H1 (cell line): ENCODE data around the gene MRTFB. TPM values are rescaled to one million over a fixed set of nuclear protein-coding genes. Genes with fewer than 3 reads are reported as not detected.

Experiments used
- CTCF ChIA-PET: fragments of 300-600 bp; sonication (Branson Sonifier 250); formaldehyde crosslinking; loops from one replicate; lab custom pipeline; 2021; ENCODE audit not compliant: partially characterized antibody; lab: Charles Lee
- POLR2A ChIA-PET: fragments of 300-600 bp; sonication (Branson Sonifier 250); formaldehyde crosslinking; loops from one replicate; lab custom pipeline; 2021; ENCODE audit warnings: inconsistent platforms; ENCODE audit not compliant: partially characterized antibody; lab: Charles Lee
- DNase-seq, 2 experiments: peaks; one replicate each; pipeline versions ENCODE4 v3.0.0 to v3.0.0-alpha.2; 2010 to 2022; ENCODE audit warnings: low spot score in 2 of 2, low read depth in 1 of 2, mixed read lengths in 1 of 2
- FAIRE-seq: peaks from 2 replicates; lab custom pipeline; 2011; peaks lifted over from hg19 to GRCh38; lab: Jason Lieb, UNC
- H2AFZ ChIP-seq: 2 replicates; pipeline ENCODE4 v1.8.1; 2012; ENCODE audit warnings: low read length, inconsistent platforms
- H2AK5ac ChIP-seq: 2 replicates; pipeline ENCODE4 v1.6.1; 2013; ENCODE audit warnings: low read depth, low read length
- H2BK120ac ChIP-seq: replicated peaks from 2 replicates; pipeline ENCODE3; 2013; ENCODE audit warnings: low read depth, low read length, inconsistent platforms
- H2BK12ac ChIP-seq: 2 replicates; pipeline ENCODE4 v1.6.1; 2013; ENCODE audit warnings: low read depth, low read length
- H2BK15ac ChIP-seq: 2 replicates; pipeline ENCODE4 v1.6.1; 2013; ENCODE audit warnings: low read length
- H2BK20ac ChIP-seq: 2 replicates; pipeline ENCODE4 v1.6.1; 2013; ENCODE audit warnings: low read length
- H2BK5ac ChIP-seq: 2 replicates; pipeline ENCODE4 v1.6.1; 2013; ENCODE audit warnings: low read depth, low read length
- H3K14ac ChIP-seq: 2 replicates; pipeline ENCODE4 v1.6.1; 2013; ENCODE audit warnings: inconsistent platforms; ENCODE audit not compliant: insufficient read length
- H3K18ac ChIP-seq: 2 replicates; pipeline ENCODE4 v1.6.1; 2013; ENCODE audit warnings: low read length; ENCODE audit errors: extremely low read depth
- H3K23ac ChIP-seq: 2 replicates; pipeline ENCODE4 v1.6.1; 2013; ENCODE audit warnings: inconsistent platforms; ENCODE audit not compliant: insufficient read length
- H3K23me2 ChIP-seq: 2 replicates; pipeline ENCODE4 v1.6.1; 2013; ENCODE audit warnings: low read depth, low read length
- H3K27ac ChIP-seq: 2 replicates; pipeline ENCODE4 v1.6.1; 2011; ENCODE audit warnings: low read depth, low read length, inconsistent platforms
- H3K27me3 ChIP-seq, 4 experiments: replicated peaks in 1 of 4; 1 replicate in 1 of 4; 2 replicates in 3 of 4; pipeline versions ENCODE4 v1.6.1 to v1.8.1; 2011 to 2013; ENCODE audit warnings: low read length in 3 of 4, mild to moderate bottlenecking in 3 of 4, inconsistent platforms in 2 of 4, mixed read lengths in 2 of 4, moderate library complexity in 1 of 4; ENCODE audit not compliant: control insufficient read depth in 3 of 4, insufficient read depth in 3 of 4; ENCODE audit errors: extremely low read depth in 1 of 4
- H3K36me3 ChIP-seq, 4 experiments: 2 replicates each; pipeline versions ENCODE4 v1.6.1 to v1.8.1; 2011 to 2013; ENCODE audit warnings: mild to moderate bottlenecking in 4 of 4, low read length in 3 of 4, moderate library complexity in 2 of 4, control low read depth in 1 of 4, inconsistent platforms in 1 of 4; ENCODE audit not compliant: insufficient read depth in 4 of 4, control insufficient read depth in 2 of 4
- H3K4ac ChIP-seq: replicated peaks from 2 replicates; pipeline ENCODE3; 2013; ENCODE audit warnings: low read length, low read depth, mixed read lengths, inconsistent platforms; ENCODE audit not compliant: insufficient read length
- H3K4me1 ChIP-seq, 4 experiments: replicated peaks in 1 of 4; 1 replicate in 1 of 4; 2 replicates in 3 of 4; pipeline versions ENCODE4 v1.6.1 to v1.8.1; 2011 to 2013; ENCODE audit warnings: low read length in 3 of 4, inconsistent platforms in 2 of 4, mixed read lengths in 1 of 4; ENCODE audit not compliant: insufficient read depth in 4 of 4, control insufficient read depth in 3 of 4
- H3K4me2 ChIP-seq, 2 experiments: 2 replicates each; pipeline versions ENCODE4 v1.6.1 to v1.8.1; 2011 to 2013; ENCODE audit warnings: low read depth in 2 of 2, low read length in 2 of 2, control low read depth in 1 of 2, inconsistent platforms in 1 of 2, mild to moderate bottlenecking in 1 of 2; ENCODE audit not compliant: insufficient read depth in 1 of 2
- H3K4me3 ChIP-seq, 4 experiments: fragments of 200-600, 300-600 bp in 1 of 4; sonication (generic), shearing (Covaris generic), sonication (Bioruptor Twin) in 1 of 4; 2 replicates each; pipeline versions ENCODE4 v1.5.1 to v1.8.1; 2011 to 2016; ENCODE audit warnings: low read length in 4 of 4, low read depth in 3 of 4, control low read depth in 2 of 4, inconsistent platforms in 2 of 4, mild to moderate bottlenecking in 2 of 4, mixed read lengths in 1 of 4, moderate library complexity in 1 of 4; ENCODE audit not compliant: insufficient read depth in 2 of 4; ENCODE audit errors: extremely low read depth in 1 of 4
- H3K56ac ChIP-seq: replicated peaks from 2 replicates; pipeline ENCODE3; 2013; ENCODE audit warnings: low read depth, mild to moderate bottlenecking, mixed read lengths, low read length, inconsistent platforms; ENCODE audit not compliant: insufficient read length
- H3K79me1 ChIP-seq: 2 replicates; pipeline ENCODE4 v1.6.1; 2013; ENCODE audit warnings: low read depth, low read length, control low read depth
- H3K79me2 ChIP-seq, 2 experiments: 2 replicates each; pipeline versions ENCODE4 v1.6.1 to v1.8.1; 2012 to 2013; ENCODE audit warnings: low read length in 2 of 2, mild to moderate bottlenecking in 2 of 2, inconsistent platforms in 1 of 2; ENCODE audit not compliant: insufficient read depth in 2 of 2, control insufficient read depth in 1 of 2
- H3K9ac ChIP-seq, 4 experiments: replicated peaks in 1 of 4; 1 replicate in 1 of 4; 2 replicates in 3 of 4; pipeline versions ENCODE4 v1.6.1 to v1.8.1; 2011 to 2013; ENCODE audit warnings: low read depth in 3 of 4, low read length in 3 of 4, control low read depth in 2 of 4, mild to moderate bottlenecking in 2 of 4, moderate library complexity in 2 of 4, inconsistent platforms in 1 of 4; ENCODE audit errors: extremely low read depth in 1 of 4
- H3K9me3 ChIP-seq, 2 experiments: 2 replicates each; pipeline versions ENCODE4 v1.6.1 to v1.8.1; 2012 to 2013; ENCODE audit warnings: mild to moderate bottlenecking in 2 of 2, moderate library complexity in 2 of 2, control low read depth in 1 of 2, inconsistent platforms in 1 of 2, low read depth in 1 of 2, low read length in 1 of 2, mixed read lengths in 1 of 2; ENCODE audit not compliant: insufficient read depth in 2 of 2
- H4K20me1 ChIP-seq, 2 experiments: replicated peaks in 1 of 2; 2 replicates each; pipeline versions ENCODE3 to v1.8.1; 2011 to 2013; ENCODE audit warnings: inconsistent platforms in 2 of 2, low read length in 2 of 2, mild to moderate bottlenecking in 1 of 2; ENCODE audit not compliant: insufficient read depth in 2 of 2, control insufficient read depth in 1 of 2
- H4K5ac ChIP-seq: 2 replicates; pipeline ENCODE4 v1.6.1; 2013; ENCODE audit warnings: low read length, low read depth, mixed read lengths, inconsistent platforms; ENCODE audit not compliant: insufficient read length
- H4K8ac ChIP-seq: 2 replicates; pipeline ENCODE4 v1.8.0; 2013; ENCODE audit warnings: mild to moderate bottlenecking, moderate library complexity, low read length, inconsistent platforms; ENCODE audit not compliant: insufficient read depth; ENCODE audit errors: extremely low read depth
- H4K91ac ChIP-seq: replicated peaks from 2 replicates; pipeline ENCODE3; 2013; ENCODE audit warnings: low read length, mixed read lengths, inconsistent platforms; ENCODE audit not compliant: insufficient read length
- CBX5 ChIP-seq: fragments of 300-800, 300-1000 bp; sonication (generic); IDR thresholded peaks from 2 replicates; pipeline ENCODE4 v1.7.1; 2016; ENCODE audit warnings: antibody characterized with exemption, low read length, low read depth
- SUZ12 ChIP-seq: fragments of 200-600 bp; sonication (generic); IDR thresholded peaks from 2 replicates; pipeline ENCODE4 v1.6.1; 2012; ENCODE audit warnings: mild to moderate bottlenecking, inconsistent platforms, low read length, moderate library complexity, mixed read lengths
- TCF12 ChIP-seq: IDR thresholded peaks from 2 replicates; pipeline ENCODE4 v1.6.1; 2011; ENCODE audit warnings: low read depth, mild to moderate bottlenecking, low read length
- TEAD4 ChIP-seq: IDR thresholded peaks from 2 replicates; pipeline ENCODE4 v1.6.1; 2012; ENCODE audit warnings: low read depth, low read length, inconsistent platforms, mixed read lengths
- polyA plus RNA-seq, 7 experiments: library from polyadenylated mRNA; depleted of rRNA in 3 of 7; stranded (reverse) in 5 of 7; unstranded in 2 of 7; fragments of >200 nt in 5 of 7; fragments of 200-250 nt in 2 of 7; gene quantifications; 1 replicate in 5 of 7; 2 replicates in 1 of 7; 4 replicates in 1 of 7; pipeline versions ENCODE4 v1.2.1 to v1.2.3, GENCODE V29; 2011 to 2013; ENCODE audit warnings: missing spikeins in 2 of 7, mixed read lengths in 2 of 7
- total RNA-seq: library from RNA; stranded (reverse); fragmentation: NEBNext Ultra II Directional; extraction: Animal tissue kit (Norgen Biotek cat#: 25700); gene quantifications from 2 replicates; pipeline ENCODE4 v1.2.1, GENCODE V29; 2021

Gene MRTFB
- total and polyA plus RNA-seq, 2 of the 8 experiments (the other 6 are each of a cell fraction or from before 2014, with no cell fraction given): 13.5 to 34.9 TPM

- Histone ChIP-seq H3K27ac (no peak overlapping the region), H3K79me2 (no peaks in the 10 kb centered on the region), H3K9me3 (no peaks in the 10 kb centered on the region), H3K4me1 (no peaks in the 10 kb centered on the region), H3K4ac (no peak overlapping the region), H3K23ac (no peak overlapping the region), H2BK12ac (no peak overlapping the region), H3K56ac (no peak overlapping the region), H3K23me2 (no peaks in the 10 kb centered on the region), H4K8ac (no peak overlapping the region), H2BK120ac (no peak overlapping the region), H3K18ac (no peak overlapping the region), H3K79me1 (no peaks in the 10 kb centered on the region), H2BK5ac (no peak overlapping the region), H3K9ac (no peak overlapping the region), H2BK20ac (no peak overlapping the region), H4K91ac (no peak overlapping the region), H3K4me3 (no peak overlapping the region), H3K36me3 (peaks cover 11 to 59% (median 37%) of the 10 kb centered on the region in 4 experiments), H3K27me3 (no peaks in the 10 kb centered on the region), H2BK15ac (no peak overlapping the region), H4K20me1 (peaks cover 0 to 5% of the 10 kb centered on the region in 2 experiments), H3K4me2 (no peak overlapping the region), H2AFZ (no peak overlapping the region), H3K14ac (no peak overlapping the region), H4K5ac (no peak overlapping the region), H2AK5ac (no peak overlapping the region)
- CTCF ChIA-PET: interaction anchor here (0.6 kb wide), 1 partner anchor 161 kb away, joined by 3 read pairs; no protein-coding TSS in a partner anchor
- POLR2A ChIA-PET: no interaction called here
- FAIRE-seq (no peak), DNase-seq (no peak)
- TF ChIP-seq SUZ12 (no peak), TCF12 (no peak), TEAD4 (no peak), CBX5 (no peak)
Observed at GRCh38 chr16:14252860-14253259, 181.7 kb downstream of the MRTFB start.
